BE2C (cell line): ENCODE data around the gene F2R.

Experiments used
- DNase-seq: peaks from one replicate; pipeline ENCODE4 v3.0.0-alpha.2; 2020
- H3K27me3 ChIP-seq: fragments of 250-450 bp; sonication (Bioruptor Pico); 2 replicates; pipeline ENCODE4 v1.5.1; 2020; ENCODE audit warnings: mild to moderate bottlenecking
- H3K36me3 ChIP-seq: fragments of 250-450 bp; sonication (Bioruptor Pico); 2 replicates; pipeline ENCODE4 v1.5.1; 2020; ENCODE audit warnings: mild to moderate bottlenecking
- H3K4me1 ChIP-seq: fragments of 250-450 bp; sonication (Bioruptor Pico); 2 replicates; pipeline ENCODE4 v1.5.1; 2020
- H3K4me3 ChIP-seq: 2 replicates; pipeline ENCODE4 v1.5.1; 2011; ENCODE audit warnings: low read depth, low read length
- H3K9me3 ChIP-seq: fragments of 250-450 bp; sonication (Bioruptor Pico); 2 replicates; pipeline ENCODE4 v1.5.1; 2020
- CTCF ChIP-seq: IDR thresholded peaks from 2 replicates; pipeline ENCODE4 v1.5.1; 2012; ENCODE audit warnings: mild to moderate bottlenecking, low read depth, low read length

Gene F2R

GRCh38 chr5:76692651-76693050, 23.3 kb upstream of the F2R start:
- no peak for DNase-seq
- no peaks in the 10 kb centered on the region for H3K36me3 ChIP-seq
- H3K27me3 ChIP-seq, result peaks cover 16% of the 10 kb centered on the region
- no peak overlapping the region for H3K4me3 ChIP-seq
- no peaks in the 10 kb centered on the region for H3K4me1 ChIP-seq
- H3K9me3 ChIP-seq, result no peaks in the 10 kb centered on the region
- TF ChIP-seq CTCF, result no peak

DNA sequence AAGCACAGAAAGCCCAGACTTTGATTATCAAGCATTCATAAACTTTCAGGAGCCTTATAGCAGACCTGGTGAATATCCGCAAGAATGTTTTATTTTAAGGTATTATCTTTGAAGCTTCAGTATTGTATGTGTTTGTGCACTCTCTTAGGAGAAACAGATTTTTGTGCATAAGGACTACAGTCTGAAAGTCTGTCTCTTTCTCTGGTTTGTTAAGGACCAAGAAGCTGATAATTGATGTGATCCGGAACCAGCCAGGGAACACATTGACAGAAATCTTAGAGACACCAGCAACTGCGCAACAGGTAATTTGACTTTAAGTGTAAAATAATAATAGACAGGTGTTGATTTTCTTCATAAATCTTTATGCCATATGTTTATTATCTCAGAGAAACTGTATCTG, 22.8 kb upstream of the F2R start:
- Histone ChIP-seq H3K27me3 (peaks cover 21% of the 10 kb centered on the region), H3K4me1 (no peaks in the 10 kb centered on the region), H3K4me3 (no peak overlapping the region), H3K9me3 (no peaks in the 10 kb centered on the region), H3K36me3 (no peaks in the 10 kb centered on the region)
- DNase-seq, result no peak
- TF ChIP-seq CTCF, result no peak

GRCh38 chr5:76694317-76694716, 21.6 kb upstream of the F2R start:
- Histone ChIP-seq H3K4me3 (no peak overlapping the region), H3K9me3 (no peaks in the 10 kb centered on the region), H3K4me1 (no peaks in the 10 kb centered on the region), H3K27me3 (peaks cover 26% of the 10 kb centered on the region), H3K36me3 (no peaks in the 10 kb centered on the region)
- DNase-seq, result no peak
- no peak for TF ChIP-seq CTCF

DNA sequence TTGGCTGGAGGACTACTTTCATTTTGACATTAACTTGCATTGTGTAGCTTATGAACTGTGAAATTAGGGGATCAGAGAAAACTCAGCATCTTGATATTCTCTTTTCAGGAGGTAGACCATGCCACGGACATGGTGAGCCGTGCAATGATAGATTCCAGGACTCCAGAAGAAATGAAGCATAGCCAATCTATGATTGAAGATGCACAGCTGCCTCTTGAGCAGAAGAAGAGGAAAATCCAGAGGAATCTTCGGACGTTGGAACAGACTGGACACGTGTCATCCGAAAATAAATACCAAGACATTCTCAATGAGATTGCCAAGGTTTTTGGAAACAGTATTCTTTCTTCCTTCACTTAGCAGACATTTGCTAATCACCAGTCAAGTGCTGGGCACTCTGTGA, 20.6 kb upstream of the F2R start:
- DNase-seq, result no peak
- Histone ChIP-seq H3K27me3 (peaks cover 31% of the 10 kb centered on the region), H3K4me1 (no peaks in the 10 kb centered on the region), H3K4me3 (no peak overlapping the region), H3K36me3 (no peaks in the 10 kb centered on the region), H3K9me3 (no peaks in the 10 kb centered on the region)
- TF ChIP-seq CTCF, result no peak

DNA sequence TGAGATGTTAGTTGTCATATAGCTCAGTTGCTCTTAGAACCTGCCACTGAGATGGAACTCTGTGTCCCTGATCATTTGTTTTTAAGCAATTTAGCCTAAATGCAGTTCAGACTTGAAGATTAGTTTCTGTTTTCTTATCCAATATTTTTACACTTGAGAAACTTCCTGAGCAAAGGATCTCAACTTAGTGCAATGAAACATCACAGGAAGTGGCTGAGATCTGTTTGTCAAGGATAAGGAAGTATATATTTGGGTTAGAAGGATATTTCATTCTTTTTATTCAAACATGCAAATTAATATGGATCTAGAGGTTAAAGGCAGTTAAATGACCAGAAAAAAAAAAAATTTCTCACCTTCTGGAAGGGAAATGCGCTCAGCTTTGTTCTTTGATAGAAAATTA, 19.7 kb upstream of the F2R start:
- TF ChIP-seq CTCF, result no peak
- H3K9me3 ChIP-seq, result no peaks in the 10 kb centered on the region
- no peak for DNase-seq
- no peaks in the 10 kb centered on the region for H3K36me3 ChIP-seq
- H3K27me3 ChIP-seq, result peaks cover 39% of the 10 kb centered on the region
- H3K4me3 ChIP-seq, result no peak overlapping the region
- no peaks in the 10 kb centered on the region for H3K4me1 ChIP-seq

GRCh38 chr5:76697670-76698069, 18.3 kb upstream of the F2R start:
- no peak for DNase-seq
- TF ChIP-seq CTCF, result no peak
- no peak overlapping the region for H3K4me3 ChIP-seq
- H3K27me3 ChIP-seq, result peaks cover 51% of the 10 kb centered on the region
- no peaks in the 10 kb centered on the region for H3K9me3 ChIP-seq
- no peaks in the 10 kb centered on the region for H3K36me3 ChIP-seq
- no peaks in the 10 kb centered on the region for H3K4me1 ChIP-seq
